Measurements from ENCODE around the gene TRAF5.

GRCh38 chr1:211331011-211331709, 4.5 kb downstream of the TRAF5 start:
- TF ChIP-seq CTCF (conservative IDR thresholded peaks at IDR 0.05; ENCODE audit: low read length) (no peak), EZH2phosphoT487 (IDR thresholded peaks at IDR 0.05; ENCODE audit: borderline replicate concordance) (no peak)
